Muscle of back (tissue), 11 donors: Measurements from ENCODE around the gene KIRREL3. TPM values are rescaled to one million over a fixed set of nuclear protein-coding genes. Genes with fewer than 3 reads are reported as not detected.
"Not testable (repeated sequence)": the region's sequence is repeated elsewhere in the genome, so short reads cannot be mapped to it uniquely, and the experiment has no call there.

ENCODE experiments used
- DNase-seq, 3 donors: peaks; one replicate each; pipeline versions ENCODE4 v3.0.0 to v3.0.0-alpha.2; 2013
- polyA plus RNA-seq, 10 donors: library from polyadenylated mRNA; unstranded; fragments of 120-200 nt; gene quantifications; one replicate each; pipeline ENCODE4 v1.2.1, GENCODE V29; 2013; ENCODE audit not compliant: insufficient read length in 10 of 10

Gene KIRREL3
- polyA plus RNA-seq, 10 donors = 0.44 to 2.8 (median 1.2) TPM

GRCh38 chr11:126407101-126407521 lies 593.5 kb downstream of the KIRREL3 start:
- DNase-seq = no peak

GRCh38 chr11:126406368-126406767 lies 594.2 kb downstream of the KIRREL3 start:
- DNase-seq = no peak

- DNase-seq = no peak
Observed at GRCh38 chr11:126405906-126406305, 594.7 kb downstream of the KIRREL3 start.

GRCh38 chr11:126405374-126405773 lies 595.2 kb downstream of the KIRREL3 start:
- DNase-seq = no peak

- DNase-seq = no peak
Observed at GRCh38 chr11:126404367-126404766, 596.2 kb downstream of the KIRREL3 start.

GRCh38 chr11:126403658-126404057 lies 596.9 kb downstream of the KIRREL3 start:
- no peak for DNase-seq

GRCh38 chr11:126403022-126403581 lies 597.5 kb downstream of the KIRREL3 start:
- no peak for DNase-seq

- DNase-seq = no peak
Observed at GRCh38 chr11:126400479-126400878, 600.1 kb downstream of the KIRREL3 start.

GRCh38 chr11:126400019-126400418 lies 600.6 kb downstream of the KIRREL3 start:
- DNase-seq = no peak

GRCh38 chr11:126398721-126399120 lies 601.8 kb downstream of the KIRREL3 start:
- no peak for DNase-seq

- no peak for DNase-seq
Observed at GRCh38 chr11:126398296-126398695, 602.3 kb downstream of the KIRREL3 start.

- DNase-seq = peak in 1 of 3 donors; percentile 54
Observed at GRCh38 chr11:126396965-126397364, 603.6 kb downstream of the KIRREL3 start.

GRCh38 chr11:126396266-126396665 lies 604.3 kb downstream of the KIRREL3 start:
- DNase-seq = peak in 1 of 3 donors; percentile 70

- peak; percentile 46 to 80 (median 58) for DNase-seq
Observed at GRCh38 chr11:126395784-126396183, 604.8 kb downstream of the KIRREL3 start.

GRCh38 chr11:126394634-126395072 lies 605.9 kb downstream of the KIRREL3 start:
- DNase-seq = not testable (repeated sequence)

- DNase-seq = no peak
Observed at GRCh38 chr11:126394036-126394435, 606.5 kb downstream of the KIRREL3 start.

GRCh38 chr11:126393143-126393542 lies 607.4 kb downstream of the KIRREL3 start:
- DNase-seq = no peak

- peak in 2 of 3 donors; percentile 55 to 82 for DNase-seq
Observed at GRCh38 chr11:126392633-126393013, 607.9 kb downstream of the KIRREL3 start.

GRCh38 chr11:126391970-126392632 lies 608.5 kb downstream of the KIRREL3 start:
- DNase-seq = peak in 2 of 3 donors; percentile 37 to 40

GRCh38 chr11:126391286-126391954 lies 609.1 kb downstream of the KIRREL3 start:
- no peak for DNase-seq

GRCh38 chr11:126390272-126390867 lies 610.2 kb downstream of the KIRREL3 start:
- DNase-seq = peak in 1 of 3 donors; percentile 58

GRCh38 chr11:126387857-126388256 lies 612.7 kb downstream of the KIRREL3 start:
- DNase-seq = no peak

GRCh38 chr11:126386729-126387071 lies 613.9 kb downstream of the KIRREL3 start:
- not testable (repeated sequence) for DNase-seq
